ENCODE data around the gene MPP3. TPM values are rescaled to one million over a fixed set of nuclear protein-coding genes. Genes with fewer than 3 reads are reported as not detected.
A peak's percentile ranks its signal among the peaks of the same experiment; 100 is the strongest.

The MPP3 gene
- total and polyA plus RNA-seq, 2 donors (not counting 1 experiment from before 2014, with no cell fraction given): 0.16 TPM; not detected in 1

DNA sequence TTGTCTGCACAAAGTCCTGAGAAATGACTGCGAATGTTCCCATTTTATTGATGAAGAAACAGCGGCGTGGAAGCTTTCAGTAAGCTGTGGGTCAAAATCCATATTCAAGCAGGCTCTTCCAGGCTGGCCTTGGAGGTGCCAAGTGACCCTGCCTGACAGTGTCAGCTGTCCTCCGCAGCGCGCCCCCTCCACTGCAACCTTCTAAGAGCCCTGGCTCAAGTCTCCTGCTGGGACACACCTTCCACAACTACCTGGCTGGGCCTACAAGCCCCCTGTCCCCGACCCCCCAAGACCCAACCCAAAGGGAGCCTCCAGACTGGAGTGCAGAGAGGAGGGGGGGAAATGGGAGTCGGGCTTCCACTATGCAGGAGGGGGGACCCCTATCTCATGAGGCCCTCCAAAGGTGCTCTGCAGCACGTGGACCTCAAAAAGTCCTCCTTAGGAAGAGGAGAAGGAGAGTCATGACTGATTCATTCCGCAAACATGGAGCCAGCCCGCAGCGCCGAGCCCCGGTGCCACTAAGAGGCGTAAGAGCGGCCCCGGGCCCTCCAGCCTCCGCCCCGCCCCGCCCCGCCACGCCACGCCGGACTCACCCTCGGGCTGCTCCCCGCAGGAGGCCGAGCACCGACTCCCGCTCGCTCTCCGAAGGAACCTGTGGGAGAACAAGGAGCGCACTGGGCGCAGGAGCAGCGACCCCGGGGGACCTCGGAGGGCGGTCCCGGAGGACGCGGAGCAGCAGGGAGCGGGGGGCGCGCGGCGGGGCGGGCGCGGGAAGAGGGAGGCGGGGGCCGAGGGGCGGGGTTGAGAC lies 574 bp downstream of the MPP3 start:
- Histone ChIP-seq H3K27me3 (replicated peaks in 1 of 4; ENCODE audit: control extremely low read depth in 1 of 4, control insufficient read depth in 3 of 4, insufficient read depth in 4 of 4, low read length in 3 of 4) (peaks cover 0 to 34% (median 25%) of the 10 kb centered on the region in 4 experiments), H3K9ac (ENCODE audit: low read length) (peak overlapping the region; percentile 62), H3K27ac (ENCODE audit: low read length in 2 of 2) (no peak overlapping the region), H4K20me1 (ENCODE audit: control insufficient read depth, insufficient read depth, low read length, poor library complexity, severe bottlenecking) (no peaks in the 10 kb centered on the region), H3K4me3 (ENCODE audit: control extremely low read depth in 1 of 5, extremely low read depth in 1 of 5, insufficient read depth in 1 of 5, low read depth in 2 of 5, low read length in 4 of 5) (peak overlapping the region in 3 of 5 experiments; percentile 27 to 53 (median 48)), H3K79me2 (ENCODE audit: control insufficient read depth, insufficient read depth, low read length) (no peaks in the 10 kb centered on the region), H3K36me3 (replicated peaks in 1 of 2; ENCODE audit: control extremely low read depth in 1 of 2, control insufficient read depth in 1 of 2, extremely low read depth in 1 of 2, insufficient read depth in 2 of 2, low read length in 1 of 2) (no peaks in the 10 kb centered on the region), H3K4me2 (replicated peaks; ENCODE audit: low read depth, low read length, poor library complexity, severe bottlenecking) (peak overlapping the region; percentile 90), H2AFZ (ENCODE audit: insufficient read depth, low read depth, low read length, poor library complexity, severe bottlenecking) (peak overlapping the region; percentile 73), H3K4me1 (ENCODE audit: control insufficient read depth in 2 of 2, insufficient read depth in 2 of 2, low read length in 2 of 2) (peaks cover 14 to 21% of the 10 kb centered on the region in 2 donors), H3K9me3 (ENCODE audit: control extremely low read depth in 1 of 3, control insufficient read depth in 2 of 3, insufficient read depth in 1 of 3, low read length in 2 of 3) (peaks cover 0 to 10% (median 0%) of the 10 kb centered on the region in 3 donors)
- intact Hi-C loops (cut with micrococcal nuclease): no loop called here
- no peaks in the 10 kb centered on the region for H3K9me3 Mint-ChIP-seq (ENCODE audit: insufficient read depth)
- H3K4me3 Mint-ChIP-seq: peak overlapping the region; percentile 82
- TF ChIP-seq, protein P1, sequence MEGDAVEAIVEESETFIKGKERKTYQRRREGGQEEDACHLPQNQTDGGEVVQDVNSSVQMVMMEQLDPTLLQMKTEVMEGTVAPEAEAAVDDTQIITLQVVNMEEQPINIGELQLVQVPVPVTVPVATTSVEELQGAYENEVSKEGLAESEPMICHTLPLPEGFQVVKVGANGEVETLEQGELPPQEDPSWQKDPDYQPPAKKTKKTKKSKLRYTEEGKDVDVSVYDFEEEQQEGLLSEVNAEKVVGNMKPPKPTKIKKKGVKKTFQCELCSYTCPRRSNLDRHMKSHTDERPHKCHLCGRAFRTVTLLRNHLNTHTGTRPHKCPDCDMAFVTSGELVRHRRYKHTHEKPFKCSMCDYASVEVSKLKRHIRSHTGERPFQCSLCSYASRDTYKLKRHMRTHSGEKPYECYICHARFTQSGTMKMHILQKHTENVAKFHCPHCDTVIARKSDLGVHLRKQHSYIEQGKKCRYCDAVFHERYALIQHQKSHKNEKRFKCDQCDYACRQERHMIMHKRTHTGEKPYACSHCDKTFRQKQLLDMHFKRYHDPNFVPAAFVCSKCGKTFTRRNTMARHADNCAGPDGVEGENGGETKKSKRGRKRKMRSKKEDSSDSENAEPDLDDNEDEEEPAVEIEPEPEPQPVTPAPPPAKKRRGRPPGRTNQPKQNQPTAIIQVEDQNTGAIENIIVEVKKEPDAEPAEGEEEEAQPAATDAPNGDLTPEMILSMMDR (IDR thresholded peaks at IDR 0.05): no peak
- no peak for TF ChIP-seq EZH2 (IDR thresholded peaks at IDR 0.05; ENCODE audit: borderline replicate concordance, insufficient read depth, low read depth, low read length, poor library complexity, severe bottlenecking)
- WGBS (ENCODE audit: insufficient coverage): 9% methylated on average over 47 of the region's 51 CpGs
- CTCF ChIA-PET: interaction anchor here (1.0 kb wide), 1 partner anchor 14 kb away, joined by 3 read pairs; the partner anchor contains the start of gene CD300LG
- POLR2A ChIA-PET: interaction anchor here (0.5 kb wide), 1 partner anchor 267 kb away, joined by 4 read pairs; no protein-coding TSS in a partner anchor
- ATAC-seq (ENCODE audit: low read depth) (no peak), DNase-seq (peak; percentile 41)
- peaks cover 16% of the 10 kb centered on the region for H3K4me1 Mint-ChIP-seq
- peaks cover 70% of the 10 kb centered on the region for H3K27me3 Mint-ChIP-seq
- no peak overlapping the region for H3K27ac Mint-ChIP-seq

DNA sequence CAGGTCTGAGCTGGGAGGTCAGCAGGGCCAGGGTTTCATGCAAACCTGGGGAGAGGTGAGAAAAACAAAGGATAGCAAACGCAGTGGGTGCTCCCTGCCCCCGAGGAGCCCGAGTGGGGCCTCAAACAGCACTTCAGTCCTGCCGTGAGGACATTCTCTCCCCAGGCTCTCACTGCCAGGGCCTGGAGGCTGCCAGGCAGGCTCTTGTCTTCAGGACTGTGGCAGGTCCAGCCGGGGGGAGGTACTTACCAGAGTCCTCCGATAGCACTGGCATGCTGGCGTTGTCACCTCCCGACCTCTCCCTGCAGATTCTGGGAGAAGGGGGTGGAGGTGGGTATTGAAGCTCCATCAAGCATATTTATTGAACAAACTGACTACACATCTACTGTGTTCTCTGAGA lies 1.3 kb downstream of the MPP3 start:
- no peaks in the 10 kb centered on the region for H3K79me2 ChIP-seq (ENCODE audit: control insufficient read depth, insufficient read depth, low read length)
- H3K4me3 Mint-ChIP-seq: peak overlapping the region; percentile 82
- no peak overlapping the region for H3K4me2 ChIP-seq (replicated peaks; ENCODE audit: low read depth, low read length, poor library complexity, severe bottlenecking)
- DNase-seq (no peak), ATAC-seq (ENCODE audit: low read depth) (no peak)
- peaks cover 68% of the 10 kb centered on the region for H3K27me3 Mint-ChIP-seq
- no peaks in the 10 kb centered on the region for H3K36me3 ChIP-seq (replicated peaks in 1 of 2; ENCODE audit: control extremely low read depth in 1 of 2, control insufficient read depth in 1 of 2, extremely low read depth in 1 of 2, insufficient read depth in 2 of 2, low read length in 1 of 2)
- no peak overlapping the region for H2AFZ ChIP-seq (ENCODE audit: insufficient read depth, low read depth, low read length, poor library complexity, severe bottlenecking)
- 94% methylated on average over 4 of the region's 8 CpGs for WGBS (ENCODE audit: insufficient coverage)
- H3K4me3 ChIP-seq (ENCODE audit: control extremely low read depth in 1 of 5, extremely low read depth in 1 of 5, insufficient read depth in 1 of 5, low read depth in 2 of 5, low read length in 4 of 5): no peak overlapping the region
- ChIA-PET CTCF (interaction anchor here (1.0 kb wide), 1 partner anchor 15 kb away, joined by 3 read pairs; the partner anchor contains the start of gene CD300LG), POLR2A (no interaction called here)
- H3K27ac ChIP-seq (ENCODE audit: low read length in 2 of 2): no peak overlapping the region
- peaks cover 0 to 10% (median 0%) of the 10 kb centered on the region in 3 donors for H3K9me3 ChIP-seq (ENCODE audit: control extremely low read depth in 1 of 3, control insufficient read depth in 2 of 3, insufficient read depth in 1 of 3, low read length in 2 of 3)
- no peak overlapping the region for H3K9ac ChIP-seq (ENCODE audit: low read length)
- H3K4me1 ChIP-seq (ENCODE audit: control insufficient read depth in 2 of 2, insufficient read depth in 2 of 2, low read length in 2 of 2): peaks cover 14 to 21% of the 10 kb centered on the region in 2 donors
- no peaks in the 10 kb centered on the region for H4K20me1 ChIP-seq (ENCODE audit: control insufficient read depth, insufficient read depth, low read length, poor library complexity, severe bottlenecking)
- peaks cover 16% of the 10 kb centered on the region for H3K4me1 Mint-ChIP-seq
- peaks cover 0 to 34% (median 25%) of the 10 kb centered on the region in 4 experiments for H3K27me3 ChIP-seq (replicated peaks in 1 of 4; ENCODE audit: control extremely low read depth in 1 of 4, control insufficient read depth in 3 of 4, insufficient read depth in 4 of 4, low read length in 3 of 4)
- no peak for TF ChIP-seq EZH2 (IDR thresholded peaks at IDR 0.05; ENCODE audit: borderline replicate concordance, insufficient read depth, low read depth, low read length, poor library complexity, severe bottlenecking)
- TF ChIP-seq, protein P1 (IDR thresholded peaks at IDR 0.05): no peak
- intact Hi-C loops (cut with micrococcal nuclease): no loop called here
- H3K9me3 Mint-ChIP-seq (ENCODE audit: insufficient read depth): no peaks in the 10 kb centered on the region
- H3K27ac Mint-ChIP-seq: no peak overlapping the region
